ENCODE results near the gene AMT. TPM values are rescaled to one million over a fixed set of nuclear protein-coding genes. Genes with fewer than 3 reads are reported as not detected.

The AMT gene
- total RNA-seq, 2 experiments from 2014 or later: 10.0 to 10.3 TPM

- POLR2A ChIA-PET: no interaction called here
- Mint-ChIP-seq H3K4me1 (no peaks in the 10 kb centered on the region), H3K4me3 (no peak overlapping the region), H3K27me3 (peaks cover 5% of the 10 kb centered on the region), H3K36me3 (no peaks in the 10 kb centered on the region), H3K9me3 (no peaks in the 10 kb centered on the region), H3K27ac (no peak overlapping the region)
- no peak for ATAC-seq (ENCODE audit: low read depth)
- DNase-seq: no peak
Measured at GRCh38 chr3:49456466-49456865, 34.2 kb upstream of the AMT start.

GRCh38 chr3:49454898-49455681 is 32.8 kb upstream of the AMT start:
- no peak overlapping the region for H3K27ac Mint-ChIP-seq
- ATAC-seq (ENCODE audit: low read depth) (no peak), DNase-seq (no peak)
- POLR2A ChIA-PET: interaction anchor here (1.7 kb wide), 1 partner anchor 115 kb away, joined by 3 read pairs; the partner anchor contains the start of gene USP4
- H3K4me1 Mint-ChIP-seq: no peaks in the 10 kb centered on the region
- no peaks in the 10 kb centered on the region for H3K36me3 Mint-ChIP-seq
- no peak overlapping the region for H3K4me3 Mint-ChIP-seq
- H3K9me3 Mint-ChIP-seq: no peaks in the 10 kb centered on the region
- H3K27me3 Mint-ChIP-seq: peaks cover 5% of the 10 kb centered on the region

- Mint-ChIP-seq H3K9me3 (no peaks in the 10 kb centered on the region), H3K27ac (no peak overlapping the region), H3K27me3 (peaks cover 5% of the 10 kb centered on the region), H3K4me3 (no peak overlapping the region), H3K4me1 (no peaks in the 10 kb centered on the region), H3K36me3 (no peaks in the 10 kb centered on the region)
- ATAC-seq (ENCODE audit: low read depth) (peak; percentile 42), DNase-seq (no peak)
- POLR2A ChIA-PET: interaction anchor here (0.6 to 1.7 kb wide), 2 partner anchors 21 to 114 kb away, joined by 3 read pairs; partner anchors contain the start of gene USP4
Measured at GRCh38 chr3:49454458-49454857, 32.2 kb upstream of the AMT start.

- no peak overlapping the region for H3K4me3 Mint-ChIP-seq
- H3K9me3 Mint-ChIP-seq: no peaks in the 10 kb centered on the region
- H3K27ac Mint-ChIP-seq: no peak overlapping the region
- H3K27me3 Mint-ChIP-seq: peaks cover 3% of the 10 kb centered on the region
- ATAC-seq (ENCODE audit: low read depth) (no peak), DNase-seq (no peak)
- no peaks in the 10 kb centered on the region for H3K36me3 Mint-ChIP-seq
- peaks cover 6% of the 10 kb centered on the region for H3K4me1 Mint-ChIP-seq
- POLR2A ChIA-PET: no interaction called here
Measured at GRCh38 chr3:49453621-49454020, 31.3 kb upstream of the AMT start.

- DNase-seq (no peak), ATAC-seq (ENCODE audit: low read depth) (no peak)
- POLR2A ChIA-PET: interaction anchor here (0.7 to 3.9 kb wide), 6 partner anchors 16 to 158 kb away, joined by 3 to 43 read pairs (median 9); partner anchors contain the start of genes NICN1, RHOA, TCTA and USP4
- H3K36me3 Mint-ChIP-seq: no peaks in the 10 kb centered on the region
- no peak overlapping the region for H3K4me3 Mint-ChIP-seq
- H3K27me3 Mint-ChIP-seq: no peaks in the 10 kb centered on the region
- H3K27ac Mint-ChIP-seq: no peak overlapping the region
- no peaks in the 10 kb centered on the region for H3K9me3 Mint-ChIP-seq
- peaks cover 20% of the 10 kb centered on the region for H3K4me1 Mint-ChIP-seq
Measured at GRCh38 chr3:49445391-49445790, 23.1 kb upstream of the AMT start.

- H3K9me3 Mint-ChIP-seq: no peaks in the 10 kb centered on the region
- H3K4me3 Mint-ChIP-seq: no peak overlapping the region
- POLR2A ChIA-PET: no interaction called here
- peaks cover 3% of the 10 kb centered on the region for H3K4me1 Mint-ChIP-seq
- H3K27me3 Mint-ChIP-seq: no peaks in the 10 kb centered on the region
- no peak for ATAC-seq (ENCODE audit: low read depth)
- no peak overlapping the region for H3K27ac Mint-ChIP-seq
- H3K36me3 Mint-ChIP-seq: no peaks in the 10 kb centered on the region
- DNase-seq: no peak
Measured at GRCh38 chr3:49434731-49435130, 12.5 kb upstream of the AMT start.

GRCh38 chr3:49428752-49429080 is 6.4 kb upstream of the AMT start:
- H3K4me3 Mint-ChIP-seq: peak overlapping the region; percentile 93
- H3K36me3 Mint-ChIP-seq: peaks cover 8% of the 10 kb centered on the region
- H3K27ac Mint-ChIP-seq: peak overlapping the region; percentile 96
- H3K9me3 Mint-ChIP-seq: no peaks in the 10 kb centered on the region
- no peak for DNase-seq
- ATAC-seq (ENCODE audit: low read depth): no peak
- POLR2A ChIA-PET: interaction anchor here (0.7 to 3.0 kb wide), 10 partner anchors 8 to 1423 kb away, joined by 3 to 47 read pairs (median 6); partner anchors contain the start of genes RHOA, TCTA and USP4
- H3K4me1 Mint-ChIP-seq: peaks cover 25% of the 10 kb centered on the region
- no peaks in the 10 kb centered on the region for H3K27me3 Mint-ChIP-seq

GRCh38 chr3:49427586-49427985 is 5.3 kb upstream of the AMT start:
- H3K27ac Mint-ChIP-seq: no peak overlapping the region
- H3K27me3 Mint-ChIP-seq: no peaks in the 10 kb centered on the region
- POLR2A ChIA-PET: interaction anchor here (0.7 to 3.0 kb wide), 6 partner anchors 10 to 106 kb away, joined by 3 to 47 read pairs (median 4); partner anchors contain the start of genes RHOA, TCTA and USP4
- H3K4me3 Mint-ChIP-seq: peak overlapping the region; percentile 93
- peaks cover 17% of the 10 kb centered on the region for H3K36me3 Mint-ChIP-seq
- peaks cover 31% of the 10 kb centered on the region for H3K4me1 Mint-ChIP-seq
- ATAC-seq (ENCODE audit: low read depth) (no peak), DNase-seq (no peak)
- no peaks in the 10 kb centered on the region for H3K9me3 Mint-ChIP-seq

- POLR2A ChIA-PET: interaction anchor here (1.1 to 2.2 kb wide), 3 partner anchors 8 to 20 kb away, joined by 5 to 15 read pairs (median 13); partner anchors contain the start of genes RHOA and TCTA
- Mint-ChIP-seq H3K4me3 (no peak overlapping the region), H3K27me3 (no peaks in the 10 kb centered on the region), H3K9me3 (no peaks in the 10 kb centered on the region), H3K27ac (peak overlapping the region; percentile 75), H3K4me1 (peaks cover 33% of the 10 kb centered on the region), H3K36me3 (peaks cover 25% of the 10 kb centered on the region)
- ATAC-seq (ENCODE audit: low read depth) (no peak), DNase-seq (no peak)
Measured at GRCh38 chr3:49424816-49425215, 2.5 kb upstream of the AMT start.

- Mint-ChIP-seq H3K4me1 (peaks cover 38% of the 10 kb centered on the region), H3K4me3 (peak overlapping the region; percentile 8), H3K36me3 (peaks cover 38% of the 10 kb centered on the region), H3K27me3 (no peaks in the 10 kb centered on the region), H3K27ac (no peak overlapping the region), H3K9me3 (no peaks in the 10 kb centered on the region)
- POLR2A ChIA-PET: interaction anchor here (1.6 to 2.8 kb wide), 2 partner anchors 10 to 81 kb away, joined by 5 to 15 read pairs; partner anchors contain the start of genes RHOA and TCTA
- no peak for ATAC-seq (ENCODE audit: low read depth)
- no peak for DNase-seq
Measured at GRCh38 chr3:49421890-49422378, 339 bp downstream of the AMT start.

- no peaks in the 10 kb centered on the region for H3K9me3 Mint-ChIP-seq
- ATAC-seq (ENCODE audit: low read depth) (no peak), DNase-seq (no peak)
- H3K4me3 Mint-ChIP-seq: no peak overlapping the region
- peaks cover 50% of the 10 kb centered on the region for H3K4me1 Mint-ChIP-seq
- peak overlapping the region; percentile 62 for H3K27ac Mint-ChIP-seq
- peaks cover 36% of the 10 kb centered on the region for H3K36me3 Mint-ChIP-seq
- H3K27me3 Mint-ChIP-seq: no peaks in the 10 kb centered on the region
- POLR2A ChIA-PET: interaction anchor here (0.6 to 4.9 kb wide), 4 partner anchors 8 to 60 kb away, joined by 3 to 47 read pairs (median 9); partner anchors contain the start of gene NICN1
Measured at GRCh38 chr3:49417516-49418120, 4.7 kb downstream of the AMT start.

GRCh38 chr3:49416867-49417266 is 5.4 kb downstream of the AMT start:
- Mint-ChIP-seq H3K4me3 (peak overlapping the region; percentile 85), H3K36me3 (peaks cover 36% of the 10 kb centered on the region), H3K27me3 (no peaks in the 10 kb centered on the region), H3K9me3 (no peaks in the 10 kb centered on the region), H3K27ac (peak overlapping the region; percentile 96), H3K4me1 (peaks cover 46% of the 10 kb centered on the region)
- POLR2A ChIA-PET: interaction anchor here (0.5 to 5.7 kb wide), 9 partner anchors 9 to 719 kb away, joined by 3 to 47 read pairs (median 4); partner anchors contain the start of genes NICN1 and USP4
- ATAC-seq (ENCODE audit: low read depth) (no peak), DNase-seq (no peak)

- Mint-ChIP-seq H3K27me3 (no peaks in the 10 kb centered on the region), H3K4me3 (peak overlapping the region; percentile 85), H3K4me1 (peaks cover 46% of the 10 kb centered on the region), H3K36me3 (peaks cover 35% of the 10 kb centered on the region), H3K9me3 (no peaks in the 10 kb centered on the region), H3K27ac (peak overlapping the region; percentile 96)
- POLR2A ChIA-PET: interaction anchor here (0.5 to 5.7 kb wide), 18 partner anchors 10 to 718 kb away, joined by 3 to 47 read pairs (median 4); partner anchors contain the start of genes KLHDC8B, NICN1, QRICH1 and USP4
- ATAC-seq (ENCODE audit: low read depth) (peak; percentile 29), DNase-seq (peak; percentile 60)
Measured at GRCh38 chr3:49415931-49416601, 6.2 kb downstream of the AMT start.
